Posterior cingulate gyrus (tissue), 11 donors: ENCODE measurements around the gene ZNF284.
"Not testable (repeated sequence)": the region's sequence is repeated elsewhere in the genome, so short reads cannot be mapped to it uniquely, and the experiment has no call there.

Experiments used
- DNase-seq, 10 donors: peaks; one replicate each; pipeline versions ENCODE4 v3.0.0 to v3.0.0-alpha.2; 2020 to 2021; ENCODE audit warnings: mixed read lengths in 3 of 10
- intact Hi-C: fragments of 100-400 bp; cut with DNase I; formaldehyde crosslinking; loops from one replicate; pipeline ENCODE4 v1.15.1; 2023

Gene ZNF284

DNA sequence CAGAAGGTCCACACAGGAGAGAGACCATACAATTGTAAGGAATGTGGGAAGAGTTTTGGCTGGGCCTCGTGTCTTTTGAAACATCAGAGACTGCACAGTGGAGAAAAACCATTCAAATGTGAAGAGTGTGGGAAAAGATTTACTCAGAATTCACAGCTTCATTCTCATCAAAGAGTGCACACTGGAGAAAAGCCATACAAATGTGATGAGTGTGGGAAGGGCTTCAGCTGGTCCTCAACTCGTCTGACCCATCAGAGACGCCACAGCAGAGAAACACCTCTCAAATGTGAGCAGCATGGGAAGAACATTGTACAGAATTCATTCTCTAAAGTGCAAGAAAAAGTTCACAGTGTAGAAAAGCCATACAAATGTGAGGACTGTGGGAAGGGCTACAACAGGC, 35.8 kb downstream of the ZNF284 start:
- DNase-seq = no peak
- intact Hi-C loops = no loop called here

GRCh38 chr19:44109458-44109857, 37.5 kb downstream of the ZNF284 start:
- intact Hi-C loops = no loop called here
- no peak for DNase-seq

- intact Hi-C loops = loop anchor here (2.0 to 5.0 kb wide), 2 partner anchors 95 to 193 kb away; partner anchors contain the start of gene ZNF235
- no peak for DNase-seq
Measured at GRCh38 chr19:44111910-44112463, 40.0 kb downstream of the ZNF284 start.

DNA sequence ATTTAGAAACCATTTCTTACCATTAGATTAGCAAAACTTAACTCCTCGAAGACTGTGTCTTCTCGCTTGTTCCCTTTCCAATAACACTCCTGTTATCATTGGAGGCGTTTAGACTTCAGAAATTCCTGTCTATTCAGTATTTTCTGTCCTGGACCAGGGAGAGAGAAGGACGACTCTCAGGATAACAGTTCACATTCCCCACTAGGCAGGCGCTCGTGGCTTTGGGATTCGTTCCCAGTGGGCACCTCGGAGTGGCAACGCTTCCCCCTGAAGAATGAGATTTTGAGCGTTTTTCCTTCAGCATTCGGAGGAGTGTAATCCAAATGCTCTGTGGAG, 40.8 kb downstream of the ZNF284 start:
- DNase-seq = no peak
- intact Hi-C loops = loop anchor here (1.0 to 5.0 kb wide), 7 partner anchors 18 to 192 kb away; partner anchors contain the start of genes ZNF224, ZNF230, ZNF235 and ZNF284

- intact Hi-C loops = loop anchor here (1.0 to 5.0 kb wide), 7 partner anchors 19 to 192 kb away; partner anchors contain the start of genes ZNF224, ZNF230, ZNF235 and ZNF284
Measured at GRCh38 chr19:44113138-44113783, 41.3 kb downstream of the ZNF284 start, which contains the start of gene ZNF225. Gene ZNF225 (plus strand): TSS chr19:44113399. CDS start chr19:44115828, 2,429 bp downstream.

GRCh38 chr19:44113784-44114390, 41.9 kb downstream of the ZNF284 start:
- intact Hi-C loops = loop anchor here (1.0 to 5.0 kb wide), 7 partner anchors 20 to 191 kb away; partner anchors contain the start of genes ZNF224, ZNF230, ZNF235 and ZNF284
- peak in 1 of 10 donors; percentile 80 for DNase-seq

More at GRCh38 chr19:44113138-44113783, 41.3 kb downstream of the ZNF284 start, which contains the start of gene ZNF225:
- peak; percentile 96 to 99 (median 97) for DNase-seq

- DNase-seq, intact Hi-C loops: not testable (repeated sequence)
Measured at GRCh38 chr19:44121162-44121561, 49.2 kb downstream of the ZNF284 start.

DNA sequence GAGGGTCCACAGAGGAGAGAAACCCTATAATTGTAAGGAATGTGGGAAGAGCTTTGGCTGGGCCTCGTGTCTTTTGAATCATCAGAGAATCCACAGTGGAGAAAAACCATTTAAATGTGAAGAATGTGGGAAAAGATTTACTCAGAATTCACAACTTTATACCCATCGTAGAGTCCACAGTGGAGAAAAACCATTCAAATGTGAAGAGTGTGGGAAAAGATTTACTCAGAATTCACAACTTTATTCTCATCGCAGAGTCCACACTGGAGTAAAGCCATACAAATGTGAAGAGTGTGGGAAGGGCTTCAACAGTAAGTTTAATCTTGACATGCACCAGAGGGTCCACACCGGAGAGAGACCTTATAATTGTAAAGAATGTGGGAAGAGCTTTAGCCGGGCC, 60.0 kb downstream of the ZNF284 start:
- intact Hi-C loops = no loop called here
- DNase-seq = no peak
